ENCODE measurements around the gene MYLK.

The MYLK gene

DNA sequence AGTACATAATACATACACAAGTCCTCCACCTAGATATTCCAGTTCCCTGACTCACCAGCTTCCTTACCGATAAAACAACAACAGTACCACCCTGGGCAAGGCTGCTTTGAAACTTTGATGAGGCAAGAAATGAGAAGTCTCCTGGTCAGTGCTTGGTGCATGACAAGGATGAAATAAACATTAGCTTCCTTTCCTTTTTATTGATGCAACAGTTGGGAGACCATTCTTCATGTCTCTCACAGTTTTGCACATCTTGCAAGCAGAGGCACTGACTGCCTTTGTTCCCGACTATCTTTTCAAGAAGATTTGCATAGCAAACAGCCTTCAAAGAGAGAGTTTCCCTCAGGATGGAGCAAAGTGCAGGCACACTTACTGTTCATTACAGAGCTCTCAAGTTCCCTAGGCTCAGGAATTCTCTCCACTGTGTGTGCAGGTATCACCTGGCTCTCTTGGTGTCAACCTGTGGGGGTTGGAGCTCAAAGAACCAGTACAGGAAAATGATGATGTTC lies 65.2 kb downstream of the MYLK start:
- TF ChIP-seq, protein P1, sequence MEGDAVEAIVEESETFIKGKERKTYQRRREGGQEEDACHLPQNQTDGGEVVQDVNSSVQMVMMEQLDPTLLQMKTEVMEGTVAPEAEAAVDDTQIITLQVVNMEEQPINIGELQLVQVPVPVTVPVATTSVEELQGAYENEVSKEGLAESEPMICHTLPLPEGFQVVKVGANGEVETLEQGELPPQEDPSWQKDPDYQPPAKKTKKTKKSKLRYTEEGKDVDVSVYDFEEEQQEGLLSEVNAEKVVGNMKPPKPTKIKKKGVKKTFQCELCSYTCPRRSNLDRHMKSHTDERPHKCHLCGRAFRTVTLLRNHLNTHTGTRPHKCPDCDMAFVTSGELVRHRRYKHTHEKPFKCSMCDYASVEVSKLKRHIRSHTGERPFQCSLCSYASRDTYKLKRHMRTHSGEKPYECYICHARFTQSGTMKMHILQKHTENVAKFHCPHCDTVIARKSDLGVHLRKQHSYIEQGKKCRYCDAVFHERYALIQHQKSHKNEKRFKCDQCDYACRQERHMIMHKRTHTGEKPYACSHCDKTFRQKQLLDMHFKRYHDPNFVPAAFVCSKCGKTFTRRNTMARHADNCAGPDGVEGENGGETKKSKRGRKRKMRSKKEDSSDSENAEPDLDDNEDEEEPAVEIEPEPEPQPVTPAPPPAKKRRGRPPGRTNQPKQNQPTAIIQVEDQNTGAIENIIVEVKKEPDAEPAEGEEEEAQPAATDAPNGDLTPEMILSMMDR (IDR thresholded peaks at IDR 0.05; ENCODE audit: extremely low read depth, insufficient read depth, missing control alignments), result no peak
- in situ Hi-C loops (cut with MboI; ENCODE audit: low pct_unique_long_range_greater_than_20kb, low sequenced_read_pairs, unreplicated experiment), result no loop called here
- DNase-seq (ENCODE audit: low spot score), result no peak

DNA sequence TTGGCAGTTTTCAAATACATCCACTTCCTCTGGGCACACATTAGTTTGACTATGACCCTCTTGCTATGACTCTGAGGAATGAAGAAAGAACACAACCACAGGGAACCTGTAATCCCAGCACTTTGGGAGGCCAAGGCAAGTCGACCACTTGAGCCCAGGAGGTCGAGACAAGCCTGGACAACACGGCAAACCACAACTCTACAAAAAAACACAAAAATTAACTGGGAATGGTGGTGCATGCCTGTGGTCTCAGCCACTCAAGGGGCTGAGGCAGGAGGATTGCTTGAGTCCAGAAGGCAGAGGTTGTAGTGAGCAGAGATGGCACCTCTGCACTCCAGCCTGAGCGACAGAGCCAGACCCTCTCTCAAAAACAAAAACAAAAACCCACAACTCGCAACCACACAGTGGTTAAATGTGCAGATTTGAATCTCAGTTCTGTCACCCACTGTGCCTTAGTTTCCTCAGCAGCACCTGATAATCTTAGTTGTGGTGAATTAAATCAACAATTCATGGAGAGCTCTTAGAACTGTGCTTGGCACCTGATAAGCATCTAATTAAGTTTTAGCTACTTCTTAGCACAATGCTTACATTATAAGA lies 65.7 kb downstream of the MYLK start:
- TF ChIP-seq, protein P1 (IDR thresholded peaks at IDR 0.05; ENCODE audit: extremely low read depth, insufficient read depth, missing control alignments), result no peak
- DNase-seq (ENCODE audit: low spot score), result no peak
- in situ Hi-C loops (cut with MboI; ENCODE audit: low pct_unique_long_range_greater_than_20kb, low sequenced_read_pairs, unreplicated experiment), result no loop called here

DNA sequence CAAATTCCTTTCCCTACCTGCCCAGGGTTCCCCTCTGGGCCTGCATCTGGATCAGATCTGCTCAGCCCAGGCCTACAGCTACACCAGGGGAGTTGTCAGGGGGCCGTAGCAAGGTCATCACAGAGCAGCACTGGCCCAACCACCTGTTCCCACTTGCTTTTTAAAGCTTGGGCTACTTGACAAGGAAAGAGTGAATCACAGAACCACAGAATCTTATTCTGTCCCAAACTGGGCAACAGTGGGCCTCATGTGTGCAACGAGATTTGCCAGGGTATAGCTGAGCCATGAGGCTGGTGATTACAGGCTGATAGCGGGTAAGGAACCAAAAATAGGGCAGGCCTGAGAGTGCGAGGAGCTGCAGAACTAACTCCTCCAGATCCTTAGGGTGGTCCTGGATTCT lies 66.7 kb downstream of the MYLK start:
- in situ Hi-C loops (cut with MboI; ENCODE audit: low pct_unique_long_range_greater_than_20kb, low sequenced_read_pairs, unreplicated experiment), result no loop called here
- TF ChIP-seq, protein P1 (IDR thresholded peaks at IDR 0.05; ENCODE audit: extremely low read depth, insufficient read depth, missing control alignments), result no peak
- no peak for DNase-seq (ENCODE audit: low spot score)

DNA sequence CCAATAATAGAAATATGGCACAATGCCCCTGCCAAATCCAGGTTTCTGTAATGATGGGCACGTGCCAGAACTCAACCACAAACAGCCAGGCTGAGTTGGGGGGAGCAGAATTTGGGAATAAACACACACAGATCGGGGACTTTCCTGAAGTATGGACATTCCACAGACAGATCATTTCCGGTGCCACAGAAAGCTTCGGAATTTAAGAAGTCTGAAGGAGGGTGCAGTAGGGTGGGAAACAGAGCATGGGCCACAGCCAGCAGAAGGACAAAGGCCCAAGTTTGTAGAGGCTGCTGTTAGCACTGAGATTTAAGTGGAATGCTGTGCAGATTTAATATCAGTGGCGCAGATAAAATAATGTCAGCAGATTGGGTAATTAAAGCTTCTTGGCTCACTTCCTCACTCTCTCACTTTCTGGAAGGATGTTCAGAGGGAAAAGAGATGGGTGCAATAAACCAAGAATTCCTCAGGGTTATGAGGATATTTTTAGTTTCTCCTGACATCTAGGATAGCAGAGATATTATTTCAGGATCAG lies 67.4 kb downstream of the MYLK start:
- TF ChIP-seq, protein P1 (IDR thresholded peaks at IDR 0.05; ENCODE audit: extremely low read depth, insufficient read depth, missing control alignments), result no peak
- in situ Hi-C loops (cut with MboI; ENCODE audit: low pct_unique_long_range_greater_than_20kb, low sequenced_read_pairs, unreplicated experiment), result no loop called here
- DNase-seq (ENCODE audit: low spot score), result no peak

DNA sequence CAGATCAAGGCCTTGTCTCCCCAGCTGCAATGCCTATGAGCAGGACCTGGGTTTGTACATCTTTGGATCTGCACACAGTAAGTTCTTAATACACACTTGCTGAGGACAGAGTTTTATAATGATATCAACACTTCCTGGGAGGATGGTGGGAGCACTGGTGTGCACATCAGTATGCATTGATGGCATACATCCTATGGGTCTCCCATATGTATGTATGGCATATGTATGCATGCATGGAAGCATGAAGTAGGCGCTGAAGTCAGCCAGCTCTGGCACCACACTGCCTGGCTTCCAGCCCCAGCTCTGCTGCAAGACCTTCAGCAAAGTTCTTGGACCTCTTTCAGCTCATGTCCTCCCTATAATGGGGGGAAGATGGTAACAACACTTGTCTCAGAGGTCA lies 68.2 kb downstream of the MYLK start:
- TF ChIP-seq, protein P1 (IDR thresholded peaks at IDR 0.05; ENCODE audit: extremely low read depth, insufficient read depth, missing control alignments), result no peak
- in situ Hi-C loops (cut with MboI; ENCODE audit: low pct_unique_long_range_greater_than_20kb, low sequenced_read_pairs, unreplicated experiment), result no loop called here
- no peak for DNase-seq (ENCODE audit: low spot score)

DNA sequence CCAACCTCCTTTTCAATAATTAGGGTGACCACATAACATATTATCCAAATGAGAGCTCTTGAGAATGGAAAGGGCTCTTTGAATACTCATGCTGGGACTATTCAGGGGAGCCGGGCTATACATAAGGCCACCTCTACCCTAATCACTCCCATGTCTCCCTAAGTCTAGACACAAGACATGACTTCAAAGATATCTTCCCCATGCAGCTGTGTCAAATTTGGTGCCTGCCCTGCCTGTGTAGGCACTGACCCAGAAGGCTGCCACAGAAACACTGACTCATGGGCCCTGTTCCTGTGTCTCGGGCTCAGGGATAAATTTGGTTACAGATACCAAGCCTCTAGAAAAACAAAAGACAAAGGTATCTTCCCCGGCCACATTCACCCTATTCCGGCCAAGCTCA lies 70.3 kb downstream of the MYLK start:
- TF ChIP-seq, protein P1 (IDR thresholded peaks at IDR 0.05; ENCODE audit: extremely low read depth, insufficient read depth, missing control alignments), result no peak
- no peak for DNase-seq (ENCODE audit: low spot score)
- in situ Hi-C loops (cut with MboI; ENCODE audit: low pct_unique_long_range_greater_than_20kb, low sequenced_read_pairs, unreplicated experiment), result no loop called here

Measured in GM13977 (cell line).